ENCODE measurements around the gene ZNF362. TPM values are rescaled to one million over a fixed set of nuclear protein-coding genes. Genes with fewer than 3 reads are reported as not detected.
"Not testable (repeated sequence)": the region's sequence is repeated elsewhere in the genome, so short reads cannot be mapped to it uniquely, and the experiment has no call there.

ZNF362 gene
- total RNA-seq, 1 experiment from 2014 or later = 26.9 TPM

DNA sequence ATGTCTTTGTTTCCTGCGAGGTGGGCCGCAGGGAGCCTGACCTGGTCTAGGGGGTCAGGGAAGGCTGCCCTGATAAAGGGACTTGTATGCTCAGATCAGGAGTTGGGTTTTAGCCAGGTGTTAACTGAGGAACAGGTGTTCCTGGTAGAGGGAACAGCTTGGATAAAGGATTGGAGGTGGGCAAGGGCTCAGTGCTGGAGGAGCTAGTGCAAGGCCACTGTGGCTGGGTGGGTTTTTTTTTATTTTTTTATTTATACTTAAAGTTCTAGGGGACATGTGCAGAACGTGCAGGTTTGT, 33.5 kb downstream of the ZNF362 start:
- ChIA-PET POLR2A (no interaction called here), CTCF (no interaction called here)
- H3K36me3 Mint-ChIP-seq (ENCODE audit: insufficient read depth, unreplicated experiment) = peaks cover 27% of the 10 kb centered on the region
- no peak overlapping the region for H3K27ac Mint-ChIP-seq (ENCODE audit: unreplicated experiment)
- Histone ChIP-seq H3K36me3 (ENCODE audit: control insufficient read depth, insufficient read depth, low read length) (no peaks in the 10 kb centered on the region), H3K4me1 (no peaks in the 10 kb centered on the region), H3K4me3 (ENCODE audit: low read depth, low read length) (no peak overlapping the region), H3K9me3 (no peaks in the 10 kb centered on the region), H3K27me3 (replicated peaks; ENCODE audit: control insufficient read depth, insufficient read depth, low read length) (no peaks in the 10 kb centered on the region)
- no peaks in the 10 kb centered on the region for H3K9me3 Mint-ChIP-seq (ENCODE audit: unreplicated experiment)
- no peak for DNase-seq
- intact Hi-C loops (cut with micrococcal nuclease; ENCODE audit: unreplicated experiment) = no loop called here
- TF ChIP-seq, protein P1, sequence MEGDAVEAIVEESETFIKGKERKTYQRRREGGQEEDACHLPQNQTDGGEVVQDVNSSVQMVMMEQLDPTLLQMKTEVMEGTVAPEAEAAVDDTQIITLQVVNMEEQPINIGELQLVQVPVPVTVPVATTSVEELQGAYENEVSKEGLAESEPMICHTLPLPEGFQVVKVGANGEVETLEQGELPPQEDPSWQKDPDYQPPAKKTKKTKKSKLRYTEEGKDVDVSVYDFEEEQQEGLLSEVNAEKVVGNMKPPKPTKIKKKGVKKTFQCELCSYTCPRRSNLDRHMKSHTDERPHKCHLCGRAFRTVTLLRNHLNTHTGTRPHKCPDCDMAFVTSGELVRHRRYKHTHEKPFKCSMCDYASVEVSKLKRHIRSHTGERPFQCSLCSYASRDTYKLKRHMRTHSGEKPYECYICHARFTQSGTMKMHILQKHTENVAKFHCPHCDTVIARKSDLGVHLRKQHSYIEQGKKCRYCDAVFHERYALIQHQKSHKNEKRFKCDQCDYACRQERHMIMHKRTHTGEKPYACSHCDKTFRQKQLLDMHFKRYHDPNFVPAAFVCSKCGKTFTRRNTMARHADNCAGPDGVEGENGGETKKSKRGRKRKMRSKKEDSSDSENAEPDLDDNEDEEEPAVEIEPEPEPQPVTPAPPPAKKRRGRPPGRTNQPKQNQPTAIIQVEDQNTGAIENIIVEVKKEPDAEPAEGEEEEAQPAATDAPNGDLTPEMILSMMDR (IDR thresholded peaks at IDR 0.05; ENCODE audit: insufficient read depth in 1 of 2, low read depth in 1 of 2, low read length in 1 of 2, severe bottlenecking in 1 of 2, unreplicated experiment in 1 of 2) = no peak
- H3K4me1 Mint-ChIP-seq (ENCODE audit: low read depth, unreplicated experiment) = no peaks in the 10 kb centered on the region
- H3K27me3 Mint-ChIP-seq (ENCODE audit: insufficient read depth, unreplicated experiment) = no peaks in the 10 kb centered on the region
- no TSS peak for BruUV-seq (replicated peaks)
- no peak overlapping the region for H3K4me3 Mint-ChIP-seq (ENCODE audit: unreplicated experiment)

DNA sequence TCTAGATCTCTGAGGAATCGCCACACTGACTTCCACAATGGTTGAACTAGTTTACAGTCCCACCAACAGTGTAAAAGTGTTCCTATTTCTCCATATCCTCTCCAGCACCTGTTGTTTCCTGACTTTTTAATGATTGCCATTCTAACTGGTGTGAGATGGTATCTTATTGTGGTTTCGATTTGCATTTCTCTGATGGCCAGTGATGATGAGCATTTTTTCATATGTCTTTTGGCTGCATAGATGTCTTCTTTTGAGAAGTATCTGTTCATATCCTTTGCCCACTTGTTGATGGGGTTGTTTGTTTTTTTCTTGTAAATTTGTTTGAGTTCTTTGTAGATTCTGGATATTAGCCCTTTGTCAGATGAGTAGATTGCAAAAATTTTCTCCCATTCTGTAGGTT, 34.3 kb downstream of the ZNF362 start:
- DNase-seq; H3K9me3 Mint-ChIP-seq (ENCODE audit: unreplicated experiment); H3K36me3 ChIP-seq (ENCODE audit: control insufficient read depth, insufficient read depth, low read length); H3K4me3 Mint-ChIP-seq (ENCODE audit: unreplicated experiment); CTCF ChIA-PET; H3K27me3 Mint-ChIP-seq (ENCODE audit: insufficient read depth, unreplicated experiment); H3K9me3 ChIP-seq; H3K27ac Mint-ChIP-seq (ENCODE audit: unreplicated experiment); intact Hi-C loops (cut with micrococcal nuclease; ENCODE audit: unreplicated experiment); H3K4me3 ChIP-seq (ENCODE audit: low read depth, low read length); H3K4me1 ChIP-seq; H3K27me3 ChIP-seq (replicated peaks; ENCODE audit: control insufficient read depth, insufficient read depth, low read length); BruUV-seq (replicated peaks); POLR2A ChIA-PET; H3K4me1 Mint-ChIP-seq (ENCODE audit: low read depth, unreplicated experiment): not testable (repeated sequence)
- peaks cover 31% of the 10 kb centered on the region for H3K36me3 Mint-ChIP-seq (ENCODE audit: insufficient read depth, unreplicated experiment)

DNA sequence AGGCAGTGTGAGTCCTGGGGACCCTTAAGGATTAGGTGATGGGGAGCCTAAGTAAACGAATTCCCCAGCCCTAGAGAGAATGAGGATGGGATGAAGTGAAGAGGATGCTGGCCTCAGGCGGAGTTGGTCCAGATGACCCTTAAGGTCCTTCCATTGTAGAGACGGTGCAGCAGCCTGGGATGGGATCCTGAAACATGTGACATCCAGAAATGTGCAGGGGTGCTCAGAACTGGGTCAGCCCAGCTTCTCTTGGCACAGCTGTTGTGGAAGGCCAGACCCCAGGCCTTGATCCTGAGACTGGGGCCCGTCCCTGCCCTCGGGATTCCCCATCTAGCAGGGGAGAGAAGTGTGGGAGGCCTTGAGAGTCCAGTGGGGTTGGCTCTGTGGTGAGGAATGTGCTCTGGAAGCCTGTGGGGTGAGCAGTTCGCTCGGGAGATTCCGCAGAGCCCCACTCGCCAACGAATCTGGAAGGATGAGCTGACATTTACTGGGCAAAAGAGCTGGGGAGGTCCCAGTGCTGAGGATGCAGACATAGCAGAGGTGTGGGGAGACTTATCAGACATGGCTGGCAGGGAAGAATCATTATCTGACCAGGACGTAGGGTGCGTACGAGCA, 36.5 kb downstream of the ZNF362 start:
- intact Hi-C loops (cut with micrococcal nuclease; ENCODE audit: unreplicated experiment) = no loop called here
- CTCF ChIA-PET = no interaction called here
- no peak overlapping the region for H3K4me3 Mint-ChIP-seq (ENCODE audit: unreplicated experiment)
- no peak for DNase-seq
- no peaks in the 10 kb centered on the region for H3K9me3 Mint-ChIP-seq (ENCODE audit: unreplicated experiment)
- Histone ChIP-seq H3K36me3 (ENCODE audit: control insufficient read depth, insufficient read depth, low read length) (no peaks in the 10 kb centered on the region), H3K4me1 (no peaks in the 10 kb centered on the region), H3K27me3 (replicated peaks; ENCODE audit: control insufficient read depth, insufficient read depth, low read length) (no peaks in the 10 kb centered on the region), H3K9me3 (no peaks in the 10 kb centered on the region), H3K4me3 (ENCODE audit: low read depth, low read length) (no peak overlapping the region)
- H3K27ac Mint-ChIP-seq (ENCODE audit: unreplicated experiment) = no peak overlapping the region
- POLR2A ChIA-PET = no interaction called here
- no peaks in the 10 kb centered on the region for H3K27me3 Mint-ChIP-seq (ENCODE audit: insufficient read depth, unreplicated experiment)
- peaks cover 38% of the 10 kb centered on the region for H3K36me3 Mint-ChIP-seq (ENCODE audit: insufficient read depth, unreplicated experiment)
- BruUV-seq (replicated peaks) = no TSS peak
- TF ChIP-seq, protein P1 (IDR thresholded peaks at IDR 0.05; ENCODE audit: insufficient read depth in 1 of 2, low read depth in 1 of 2, low read length in 1 of 2, severe bottlenecking in 1 of 2, unreplicated experiment in 1 of 2) = no peak
- H3K4me1 Mint-ChIP-seq (ENCODE audit: low read depth, unreplicated experiment) = no peaks in the 10 kb centered on the region

Measured in Caco-2 (cell line).